Transverse colon (tissue), 4 donors: Measurements from ENCODE around the gene TMEM9. TPM values are rescaled to one million over a fixed set of nuclear protein-coding genes. Genes with fewer than 3 reads are reported as not detected.

Source experiments
- DNase-seq: peaks from one replicate; pipeline ENCODE4 v3.0.0-alpha.2; 2019
- H3K27ac ChIP-seq, 4 donors: fragments of 200-600 bp; sonication (generic); 2 replicates each; pipeline ENCODE4 v1.5.1; 2016 to 2018; ENCODE audit warnings: inconsistent platforms in 4 of 4
- H3K27me3 ChIP-seq: fragments of 200-600 bp; sonication (generic); 2 replicates; pipeline ENCODE4 v1.5.1; 2017; ENCODE audit warnings: inconsistent platforms
- H3K36me3 ChIP-seq, 4 donors: fragments of 200-600 bp; sonication (generic); 2 replicates each; pipeline ENCODE4 v1.5.1; 2017 to 2019; ENCODE audit warnings: inconsistent platforms in 4 of 4
- H3K4me1 ChIP-seq, 4 donors: fragments of 200-600 bp; sonication (generic); 2 replicates each; pipeline ENCODE4 v1.5.1; 2017 to 2020; ENCODE audit warnings: inconsistent platforms in 4 of 4
- H3K4me3 ChIP-seq, 4 donors: fragments of 200-600 bp; sonication (generic); 1 replicate in 1 of 4; 2 replicates in 3 of 4; pipeline versions ENCODE4 v1.5.1 to v1.6.1; 2017 to 2019; ENCODE audit warnings: inconsistent platforms in 4 of 4
- H3K9me3 ChIP-seq, 2 donors: fragments of 200-600 bp; sonication (generic); 2 replicates each; pipeline ENCODE4 v1.5.1; 2017 to 2019; ENCODE audit warnings: inconsistent platforms in 2 of 2
- EP300 ChIP-seq: sonication (generic); formaldehyde crosslinking; IDR thresholded peaks from one replicate; pipeline ENCODE4 v1.6.1; 2017; ENCODE audit warnings: antibody characterized with exemption, low read depth
- POLR2A ChIP-seq: fragments of 450-650 bp; IDR thresholded peaks from one replicate; pipeline ENCODE4 v1.6.1; 2016; ENCODE audit warnings: antibody characterized with exemption, mild to moderate bottlenecking, moderate library complexity
- POLR2AphosphoS5 ChIP-seq, 3 donors: sonication (generic); formaldehyde crosslinking; IDR thresholded peaks; one replicate each; pipeline ENCODE4 v1.6.1; 2016; ENCODE audit warnings: antibody characterized with exemption in 3 of 3
- WGBS, 2 donors: methylation state at CpG; one replicate each; pipeline ENCODE4 v1.1.5; 2018; ENCODE audit warnings: low coverage in 1 of 2; 5-methylcytosine and 5-hydroxymethylcytosine counted together
- in situ Hi-C, 4 donors: fragments of 200-750 bp; cut with MboI; loops; one replicate each; pipeline versions ENCODE4 v1.15.0 to v1.15.1; 2017; ENCODE audit warnings: low sequenced_read_pairs in 3 of 4, low pct_ligation_motif_present in 1 of 4, low pct_unique_long_range_greater_than_20kb in 1 of 4
- intact Hi-C: fragments of 100-400 bp; cut with DNase I; formaldehyde crosslinking; loops from one replicate; pipeline ENCODE4 v1.15.1; 2023; ENCODE audit warnings: low total_unique reads
- total RNA-seq, 4 donors: library from RNA; depleted of rRNA; stranded (reverse); fragments of >200 nt; gene quantifications; one replicate each; pipeline ENCODE4 v1.1.0, GENCODE V29; 2016
- TF ChIP-seq, protein P1 (sequence below), 5 experiments: fragments of 200-600 bp in 3 of 5; fragments of 450-650 bp in 2 of 5; sonication (generic) in 3 of 5; IDR thresholded peaks; 1 replicate in 2 of 5; 2 replicates in 3 of 5; pipeline ENCODE4 v1.5.1; 2016 to 2017; ENCODE audit warnings: antibody characterized with exemption in 5 of 5, inconsistent platforms in 3 of 5, mild to moderate bottlenecking in 2 of 5, moderate library complexity in 1 of 5

Gene TMEM9
- total RNA-seq, 4 donors from 2014 or later = 6.7 to 35.4 (median 29.4) TPM

DNA sequence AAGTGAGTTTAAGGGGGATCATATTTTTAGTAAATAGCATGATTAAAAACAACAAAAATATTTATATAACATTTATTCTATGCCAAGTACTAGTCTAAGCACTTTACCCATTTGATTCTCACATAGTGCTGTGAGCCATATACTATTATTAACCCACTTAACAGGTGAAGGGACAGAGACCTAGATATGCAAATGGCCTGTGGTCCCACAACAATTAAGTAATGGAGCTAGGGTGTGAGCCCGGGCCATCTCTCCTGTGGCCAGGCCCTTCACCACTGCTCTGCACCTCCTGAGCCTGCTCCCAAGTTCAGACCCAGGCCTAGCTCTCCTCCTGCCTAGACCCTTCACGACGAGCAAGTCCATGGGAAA, 27.8 kb downstream of the TMEM9 start:
- DNase-seq = no peak
- in situ Hi-C loops = no loop called here
- Histone ChIP-seq H3K9me3 (no peaks in the 10 kb centered on the region), H3K4me1 (peaks cover 0 to 2% (median 0%) of the 10 kb centered on the region in 4 donors), H3K27me3 (peaks cover 15% of the 10 kb centered on the region), H3K27ac (no peak overlapping the region), H3K4me3 (no peak overlapping the region), H3K36me3 (no peaks in the 10 kb centered on the region)
- intact Hi-C loops = no loop called here
- TF ChIP-seq POLR2A (no peak), POLR2AphosphoS5 (IDR thresholded peaks at IDR 0.05) (no peak), EP300 (no peak)
- TF ChIP-seq, protein P1, sequence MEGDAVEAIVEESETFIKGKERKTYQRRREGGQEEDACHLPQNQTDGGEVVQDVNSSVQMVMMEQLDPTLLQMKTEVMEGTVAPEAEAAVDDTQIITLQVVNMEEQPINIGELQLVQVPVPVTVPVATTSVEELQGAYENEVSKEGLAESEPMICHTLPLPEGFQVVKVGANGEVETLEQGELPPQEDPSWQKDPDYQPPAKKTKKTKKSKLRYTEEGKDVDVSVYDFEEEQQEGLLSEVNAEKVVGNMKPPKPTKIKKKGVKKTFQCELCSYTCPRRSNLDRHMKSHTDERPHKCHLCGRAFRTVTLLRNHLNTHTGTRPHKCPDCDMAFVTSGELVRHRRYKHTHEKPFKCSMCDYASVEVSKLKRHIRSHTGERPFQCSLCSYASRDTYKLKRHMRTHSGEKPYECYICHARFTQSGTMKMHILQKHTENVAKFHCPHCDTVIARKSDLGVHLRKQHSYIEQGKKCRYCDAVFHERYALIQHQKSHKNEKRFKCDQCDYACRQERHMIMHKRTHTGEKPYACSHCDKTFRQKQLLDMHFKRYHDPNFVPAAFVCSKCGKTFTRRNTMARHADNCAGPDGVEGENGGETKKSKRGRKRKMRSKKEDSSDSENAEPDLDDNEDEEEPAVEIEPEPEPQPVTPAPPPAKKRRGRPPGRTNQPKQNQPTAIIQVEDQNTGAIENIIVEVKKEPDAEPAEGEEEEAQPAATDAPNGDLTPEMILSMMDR (IDR thresholded peaks at IDR 0.05) = no peak
- 36% methylated on average over 3 of the region's 3 CpGs; no CpG with 5 or more reads in 1 of the 2 donors for WGBS, 2 donors

GRCh38 chr1:201125800-201126199, 28.5 kb downstream of the TMEM9 start:
- H3K4me1 ChIP-seq = peaks cover 0 to 2% (median 0%) of the 10 kb centered on the region in 4 donors
- DNase-seq = no peak
- H3K4me3 ChIP-seq = no peak overlapping the region
- intact Hi-C loops = no loop called here
- peaks cover 21% of the 10 kb centered on the region for H3K27me3 ChIP-seq
- H3K9me3 ChIP-seq = no peaks in the 10 kb centered on the region
- in situ Hi-C loops = no loop called here
- no peaks in the 10 kb centered on the region for H3K36me3 ChIP-seq
- TF ChIP-seq POLR2A (no peak), EP300 (no peak), POLR2AphosphoS5 (IDR thresholded peaks at IDR 0.05) (no peak)
- TF ChIP-seq, protein P1 (IDR thresholded peaks at IDR 0.05) = no peak
- WGBS, 2 donors = 48 to 74% methylated on average over 3 to 7 of the region's 7 CpGs
- no peak overlapping the region for H3K27ac ChIP-seq

GRCh38 chr1:201125019-201125418, 29.3 kb downstream of the TMEM9 start:
- Histone ChIP-seq H3K36me3 (no peaks in the 10 kb centered on the region), H3K4me1 (peaks cover 0 to 2% (median 0%) of the 10 kb centered on the region in 4 donors), H3K4me3 (no peak overlapping the region), H3K27ac (no peak overlapping the region), H3K27me3 (peaks cover 21% of the 10 kb centered on the region), H3K9me3 (no peaks in the 10 kb centered on the region)
- in situ Hi-C loops = no loop called here
- TF ChIP-seq EP300 (no peak), POLR2AphosphoS5 (IDR thresholded peaks at IDR 0.05) (no peak)
- TF ChIP-seq, protein P1 (IDR thresholded peaks at IDR 0.05) = no peak
- intact Hi-C loops = no loop called here
- WGBS, 2 donors = 79 to 80% methylated on average over 6 to 9 of the region's 9 CpGs
- no peak for DNase-seq

DNA sequence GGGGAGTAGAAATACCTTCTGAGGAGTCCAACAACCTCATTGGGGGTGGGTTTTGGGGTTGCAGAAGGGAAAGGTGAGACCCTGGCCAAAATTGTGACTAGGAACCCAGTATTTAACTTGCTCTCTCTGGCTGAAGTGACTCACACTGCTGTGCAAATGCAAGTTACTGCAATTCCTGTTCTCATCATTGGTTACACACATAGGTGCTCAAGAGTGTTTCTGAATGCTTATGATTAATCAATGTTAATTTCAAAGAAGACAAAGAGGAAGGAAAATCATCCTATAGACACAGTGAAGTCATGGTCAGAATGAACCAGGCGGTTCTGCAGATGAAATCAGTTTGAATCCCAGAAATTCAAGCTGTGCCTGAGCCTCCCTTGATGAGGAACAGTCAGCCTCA, 30.4 kb downstream of the TMEM9 start:
- TF ChIP-seq EP300 = no peak
- TF ChIP-seq POLR2A = no peak
- no peak for TF ChIP-seq POLR2AphosphoS5 (IDR thresholded peaks at IDR 0.05)
- 88% methylated on average over 1 of the region's 1 CpG; no CpG with 5 or more reads in 1 of the 2 donors for WGBS, 2 donors
- Histone ChIP-seq H3K4me1 (peaks cover 0 to 2% (median 0%) of the 10 kb centered on the region in 4 donors), H3K27me3 (peaks cover 21% of the 10 kb centered on the region), H3K4me3 (no peak overlapping the region), H3K36me3 (no peaks in the 10 kb centered on the region), H3K9me3 (no peaks in the 10 kb centered on the region), H3K27ac (no peak overlapping the region)
- in situ Hi-C loops (loop anchor here in 1 of 4 donors (25.0 kb wide), 1 partner anchor 137 kb away; no protein-coding TSS in a partner anchor), intact Hi-C loops (loop anchor here (1.0 kb wide), 1 partner anchor 42 kb away; no protein-coding TSS in a partner anchor)
- DNase-seq = no peak
